ENCODE measurements around the gene ARHGAP19.

DNA sequence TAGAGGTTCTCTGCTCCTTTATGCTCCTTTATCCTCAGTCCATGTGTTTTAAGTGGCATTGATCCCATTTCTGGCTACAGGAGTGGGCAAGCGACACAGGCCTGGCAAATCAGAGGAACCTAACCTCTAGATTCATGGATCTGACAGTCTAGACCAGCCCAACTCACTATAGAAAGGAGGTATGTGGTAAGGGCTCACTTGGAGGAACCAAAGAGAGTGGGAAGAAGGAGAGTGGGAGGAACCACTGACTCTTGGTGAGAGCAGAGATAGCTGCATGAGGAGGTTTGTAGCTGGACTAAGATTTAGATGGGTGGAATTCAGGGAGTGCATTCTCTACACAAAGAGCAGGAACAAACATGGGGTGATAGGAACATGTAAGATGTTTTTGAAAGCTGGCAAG lies 15.0 kb upstream of the ARHGAP19 start:
- TF ChIP-seq POLR2A (IDR thresholded peaks at IDR 0.05; ENCODE audit: low read length) (no peak), GATA1 (IDR thresholded peaks at IDR 0.05; ENCODE audit: low read depth, low read length) (no peak)
